Mucosa of descending colon (tissue), 3 donors: ENCODE data around the gene PPM1G. TPM values are rescaled to one million over a fixed set of nuclear protein-coding genes. Genes with fewer than 3 reads are reported as not detected.

Experiments used
- ATAC-seq: fragments of 200-7000 bp; cut with Tn5 transposase; one replicate; pipeline ENCODE4 v1.9.1; 2020; ENCODE audit warnings: mild to moderate bottlenecking, moderate library complexity
- DNase-seq, 3 donors: peaks; one replicate each; pipeline ENCODE4 v3.0.0-alpha.2; 2020
- H3K36me3 ChIP-seq: fragments of 200-600 bp; one replicate; pipeline ENCODE4 v1.8.0; 2021; ENCODE audit warnings: low read depth, mild to moderate bottlenecking
- H3K4me1 ChIP-seq: fragments of 200-600 bp; one replicate; pipeline ENCODE4 v1.8.0; 2021; ENCODE audit warnings: low read depth, mild to moderate bottlenecking
- H3K4me3 ChIP-seq: fragments of 200-600 bp; one replicate; pipeline ENCODE4 v1.8.0; 2021; ENCODE audit warnings: mild to moderate bottlenecking
- H3K9me3 ChIP-seq: fragments of 200-600 bp; one replicate; pipeline ENCODE4 v1.8.0; 2021; ENCODE audit warnings: mild to moderate bottlenecking
- CTCF ChIP-seq: fragments of 200-600 bp; IDR thresholded peaks from one replicate; pipeline ENCODE4 v1.8.0; 2022; ENCODE audit warnings: antibody characterized with exemption, mild to moderate bottlenecking
- intact Hi-C, 2 donors: fragments of 100-400 bp; cut with DNase I in 1 of 2; cut with micrococcal nuclease in 1 of 2; formaldehyde crosslinking; loops; one replicate each; pipeline versions ENCODE4 v1.11.0 to v1.11.1; 2022; cut with DNase I, micrococcal nuclease
- total RNA-seq, 3 donors: library from RNA; stranded (reverse); fragmentation: NEBNext Ultra II Directional in 2 of 3; extraction: Animal tissue kit (Norgen Biotek cat#: 25700) in 2 of 3; gene quantifications; one replicate each; pipeline versions ENCODE4 v1.2.1 to v1.2.4, GENCODE V29; 2021 to 2023
- donor health status: DM: no; HTN: no; CAD: no; lungs with moderate emphysema.
- donor health status: DM: no; HTN: no; CAD: no.
- donor health status: DM: no; HTN: yes; CAD: no.

Gene PPM1G
- total RNA-seq, 3 donors from 2014 or later, result 53.4 to 64.1 (median 59.6) TPM

GRCh38 chr2:27390822-27391679, 18.3 kb downstream of the PPM1G start:
- H3K36me3 ChIP-seq, result no peaks in the 10 kb centered on the region
- DNase-seq (no peak), ATAC-seq (no peak)
- no peaks in the 10 kb centered on the region for H3K4me1 ChIP-seq
- no peak overlapping the region for H3K4me3 ChIP-seq
- intact Hi-C loops, result no loop called here
- no peak for TF ChIP-seq CTCF
- no peaks in the 10 kb centered on the region for H3K9me3 ChIP-seq

- H3K4me3 ChIP-seq, result no peak overlapping the region
- no peak for ATAC-seq
These were observed 27.7 kb downstream of the PPM1G start for GRCh38 chr2:27381577-27382181.

GRCh38 chr2:27380626-27381545, 28.5 kb downstream of the PPM1G start, which contains the start of gene ZNF513:
Gene ZNF513, minus strand, starts transcription at chr2:27380734. Its CDS starts 208 bp downstream, at chr2:27380526.
- H3K36me3 ChIP-seq, result peaks cover 6% of the 10 kb centered on the region
- peak; percentile 96 to 98 (median 97) for DNase-seq
- peaks cover 19% of the 10 kb centered on the region for H3K4me1 ChIP-seq
- H3K9me3 ChIP-seq, result no peaks in the 10 kb centered on the region
- peak; percentile 92 for ATAC-seq
- intact Hi-C loops, result no loop called here
- TF ChIP-seq CTCF, result no peak
- H3K4me3 ChIP-seq, result peak within 1 kb of the TSS; percentile 44

More at GRCh38 chr2:27381577-27382181, 27.7 kb downstream of the PPM1G start:
- Histone ChIP-seq H3K4me1 (peaks cover 19% of the 10 kb centered on the region), H3K36me3 (peaks cover under 1% of the 10 kb centered on the region), H3K9me3 (no peaks in the 10 kb centered on the region)
- no peak for DNase-seq
- intact Hi-C loops, result no loop called here
- TF ChIP-seq CTCF, result no peak

GRCh38 chr2:27379836-27380625, 29.4 kb downstream of the PPM1G start:
- TF ChIP-seq CTCF, result no peak
- DNase-seq (peak; percentile 56 to 86 (median 75)), ATAC-seq (peak; percentile 58)
- intact Hi-C loops, result no loop called here
- peaks cover 6% of the 10 kb centered on the region for H3K36me3 ChIP-seq
- H3K4me1 ChIP-seq, result peaks cover 19% of the 10 kb centered on the region
- H3K4me3 ChIP-seq, result peak overlapping the region; percentile 44
- H3K9me3 ChIP-seq, result no peaks in the 10 kb centered on the region
